AG04449 (cell line): ENCODE data around the gene PAQR7.
A peak's percentile ranks its signal among the peaks of the same experiment; 100 is the strongest.

ENCODE experiments used
- CTCF ChIA-PET: fragments of 350-600 bp; formaldehyde crosslinking; extraction: SDS; loops from one replicate; lab custom pipeline; 2021; ENCODE audit warnings: antibody characterized with exemption; lab: Yijun Ruan, JAX
- POLR2A ChIA-PET: fragments of 400-600, 350-600 bp; formaldehyde crosslinking; extraction: SDS; loops from one replicate; lab custom pipeline; 2020; ENCODE audit warnings: antibody characterized with exemption, inconsistent platforms; lab: Yijun Ruan, JAX
- DNase-seq: peaks from one replicate; pipeline ENCODE4 v3.0.0-alpha.2; 2010; ENCODE audit warnings: low read depth, low spot score
- H3K4me3 ChIP-seq: 2 replicates; pipeline ENCODE4 v1.5.1; 2011; ENCODE audit warnings: low read depth, mild to moderate bottlenecking, control low read depth, low read length
- CTCF ChIP-seq: IDR thresholded peaks from one replicate; pipeline ENCODE4 v1.5.1; 2011; ENCODE audit warnings: mild to moderate bottlenecking, moderate library complexity, low read length, control low read depth, inconsistent platforms; ENCODE audit not compliant: insufficient read depth; ENCODE audit errors: missing control alignments

Gene PAQR7

GRCh38 chr1:25893116-25893515, 17.6 kb upstream of the PAQR7 start:
- TF ChIP-seq CTCF = no peak
- CTCF ChIA-PET = interaction anchor here (1.2 to 21.4 kb wide), 7 partner anchors 10 to 143 kb away, joined by 5 to 609 read pairs (median 9); partner anchors contain the start of genes PAFAH2, PAQR7 and STMN1
- no peak for DNase-seq
- H3K4me3 ChIP-seq = no peak overlapping the region
- POLR2A ChIA-PET = interaction anchor here (0.7 to 2.5 kb wide), 4 partner anchors 18 to 148 kb away, joined by 3 to 12 read pairs (median 3); partner anchors contain the start of gene PAQR7

- no peak for DNase-seq
- TF ChIP-seq CTCF = no peak
- CTCF ChIA-PET = interaction anchor here (0.6 to 21.4 kb wide), 10 partner anchors 10 to 143 kb away, joined by 3 to 609 read pairs (median 6); partner anchors contain the start of genes PAFAH2, PAQR7 and STMN1
- no peak overlapping the region for H3K4me3 ChIP-seq
- POLR2A ChIA-PET = interaction anchor here (0.7 to 2.5 kb wide), 4 partner anchors 13 to 1110 kb away, joined by 3 to 12 read pairs (median 4); partner anchors contain the start of genes PAFAH2 and PAQR7
Observed at GRCh38 chr1:25891606-25892005, 16.1 kb upstream of the PAQR7 start.

- POLR2A ChIA-PET = interaction anchor here (0.9 kb wide), 1 partner anchor 107 kb away, joined by 4 read pairs; the partner anchor contains the start of gene PAFAH2
- CTCF ChIA-PET = interaction anchor here (1.7 to 21.4 kb wide), 5 partner anchors 9 to 109 kb away, joined by 5 to 609 read pairs (median 24); partner anchors contain the start of genes PAFAH2, PAQR7 and STMN1
- no peak overlapping the region for H3K4me3 ChIP-seq
- TF ChIP-seq CTCF = no peak
- DNase-seq = no peak
Observed at GRCh38 chr1:25890239-25891034, 14.9 kb upstream of the PAQR7 start.

GRCh38 chr1:25889470-25889869, 14.0 kb upstream of the PAQR7 start:
- no peak overlapping the region for H3K4me3 ChIP-seq
- ChIA-PET POLR2A (no interaction called here), CTCF (interaction anchor here (0.8 to 21.4 kb wide), 4 partner anchors 13 to 147 kb away, joined by 3 to 609 read pairs (median 71); partner anchors contain the start of genes PAFAH2, PAQR7 and STMN1)
- DNase-seq = no peak
- TF ChIP-seq CTCF = peak; percentile 10

- CTCF ChIA-PET = interaction anchor here (0.9 to 21.4 kb wide), 4 partner anchors 12 to 111 kb away, joined by 3 to 609 read pairs (median 16); partner anchors contain the start of genes PAFAH2 and PAQR7
- no peak for TF ChIP-seq CTCF
- DNase-seq = no peak
- POLR2A ChIA-PET = no interaction called here
- no peak overlapping the region for H3K4me3 ChIP-seq
Observed at GRCh38 chr1:25888426-25888987, 13.0 kb upstream of the PAQR7 start.
